ENCODE results near the gene UBE2A. TPM values are rescaled to one million over a fixed set of nuclear protein-coding genes. Genes with fewer than 3 reads are reported as not detected.
A peak's percentile ranks its signal among the peaks of the same experiment; 100 is the strongest.

The UBE2A gene
- total RNA-seq, 2 donors from 2014 or later, result 42.5 to 62.6 TPM

GRCh38 chrX:119589810-119590209 lies 15.4 kb downstream of the UBE2A start:
- Mint-ChIP-seq H3K36me3 (ENCODE audit: low read depth) (peaks cover 68% of the 10 kb centered on the region), H3K27ac (no peak overlapping the region), H3K9me3 (no peaks in the 10 kb centered on the region), H3K27me3 (no peaks in the 10 kb centered on the region), H3K4me1 (no peaks in the 10 kb centered on the region), H3K4me3 (no peak overlapping the region)
- no peak for ATAC-seq (replicated peaks)

- H3K4me3 Mint-ChIP-seq, result no peak overlapping the region
- H3K4me1 Mint-ChIP-seq, result peaks cover 17% of the 10 kb centered on the region
- no peak for ATAC-seq (replicated peaks)
- no peak overlapping the region for H3K27ac Mint-ChIP-seq
- no peaks in the 10 kb centered on the region for H3K9me3 Mint-ChIP-seq
- no peaks in the 10 kb centered on the region for H3K27me3 Mint-ChIP-seq
- H3K36me3 Mint-ChIP-seq (ENCODE audit: low read depth), result peaks cover 64% of the 10 kb centered on the region
These were observed 28.4 kb downstream of the UBE2A start for GRCh38 chrX:119602701-119603255.

GRCh38 chrX:119604766-119605463 lies 30.6 kb downstream of the UBE2A start:
- no peak for ATAC-seq (replicated peaks)
- Mint-ChIP-seq H3K9me3 (no peaks in the 10 kb centered on the region), H3K27me3 (no peaks in the 10 kb centered on the region), H3K4me3 (peak overlapping the region; percentile 95), H3K4me1 (peaks cover 13% of the 10 kb centered on the region), H3K36me3 (ENCODE audit: low read depth) (peaks cover 54% of the 10 kb centered on the region), H3K27ac (peak overlapping the region; percentile 96)

- Mint-ChIP-seq H3K36me3 (ENCODE audit: low read depth) (peaks cover 52% of the 10 kb centered on the region), H3K4me3 (peak overlapping the region; percentile 95), H3K27me3 (no peaks in the 10 kb centered on the region), H3K4me1 (peaks cover 13% of the 10 kb centered on the region), H3K9me3 (no peaks in the 10 kb centered on the region), H3K27ac (peak overlapping the region; percentile 96)
- ATAC-seq (replicated peaks), result peak; percentile 63
These were observed 31.3 kb downstream of the UBE2A start for GRCh38 chrX:119605464-119606279.

GRCh38 chrX:119606280-119607017 lies 32.1 kb downstream of the UBE2A start, which contains the start of gene NKRF:
TSS of gene NKRF (minus strand) at chrX:119606424.
- peaks cover 44% of the 10 kb centered on the region for H3K36me3 Mint-ChIP-seq (ENCODE audit: low read depth)
- H3K27ac Mint-ChIP-seq, result peak within 1 kb of the TSS; percentile 96
- no peaks in the 10 kb centered on the region for H3K9me3 Mint-ChIP-seq
- H3K27me3 Mint-ChIP-seq, result no peaks in the 10 kb centered on the region
- peak; percentile 88 for ATAC-seq (replicated peaks)
- H3K4me3 Mint-ChIP-seq, result peak within 1 kb of the TSS; percentile 95
- H3K4me1 Mint-ChIP-seq, result peaks cover 13% of the 10 kb centered on the region

GRCh38 chrX:119607018-119607389 lies 32.6 kb downstream of the UBE2A start:
- no peaks in the 10 kb centered on the region for H3K27me3 Mint-ChIP-seq
- peak overlapping the region; percentile 95 for H3K4me3 Mint-ChIP-seq
- ATAC-seq (replicated peaks), result no peak
- H3K9me3 Mint-ChIP-seq, result no peaks in the 10 kb centered on the region
- peaks cover 39% of the 10 kb centered on the region for H3K36me3 Mint-ChIP-seq (ENCODE audit: low read depth)
- H3K4me1 Mint-ChIP-seq, result peaks cover 13% of the 10 kb centered on the region
- H3K27ac Mint-ChIP-seq, result peak overlapping the region; percentile 96

- Mint-ChIP-seq H3K4me1 (no peaks in the 10 kb centered on the region), H3K9me3 (no peaks in the 10 kb centered on the region), H3K4me3 (no peak overlapping the region), H3K27ac (no peak overlapping the region), H3K27me3 (no peaks in the 10 kb centered on the region), H3K36me3 (ENCODE audit: low read depth) (peaks cover 18% of the 10 kb centered on the region)
- ATAC-seq (replicated peaks), result no peak
These were observed 40.4 kb downstream of the UBE2A start for GRCh38 chrX:119614776-119615175.

- no peak overlapping the region for H3K4me3 Mint-ChIP-seq
- H3K4me1 Mint-ChIP-seq, result no peaks in the 10 kb centered on the region
- no peaks in the 10 kb centered on the region for H3K27me3 Mint-ChIP-seq
- H3K36me3 Mint-ChIP-seq (ENCODE audit: low read depth), result peaks cover 36% of the 10 kb centered on the region
- no peaks in the 10 kb centered on the region for H3K9me3 Mint-ChIP-seq
- ATAC-seq (replicated peaks), result no peak
- no peak overlapping the region for H3K27ac Mint-ChIP-seq
These were observed 43.3 kb downstream of the UBE2A start for GRCh38 chrX:119617517-119618164.

GRCh38 chrX:119618439-119618838 lies 44.1 kb downstream of the UBE2A start:
- Mint-ChIP-seq H3K27me3 (no peaks in the 10 kb centered on the region), H3K4me1 (no peaks in the 10 kb centered on the region), H3K27ac (no peak overlapping the region), H3K4me3 (no peak overlapping the region), H3K36me3 (ENCODE audit: low read depth) (peaks cover 44% of the 10 kb centered on the region), H3K9me3 (no peaks in the 10 kb centered on the region)
- no peak for ATAC-seq (replicated peaks)

- no peak overlapping the region for H3K27ac Mint-ChIP-seq
- H3K4me3 Mint-ChIP-seq, result no peak overlapping the region
- no peaks in the 10 kb centered on the region for H3K9me3 Mint-ChIP-seq
- ATAC-seq (replicated peaks), result no peak
- H3K4me1 Mint-ChIP-seq, result no peaks in the 10 kb centered on the region
- no peaks in the 10 kb centered on the region for H3K27me3 Mint-ChIP-seq
- peaks cover 77% of the 10 kb centered on the region for H3K36me3 Mint-ChIP-seq (ENCODE audit: low read depth)
These were observed 48.2 kb downstream of the UBE2A start for GRCh38 chrX:119622356-119623232.

GRCh38 chrX:119624417-119624816 lies 50.1 kb downstream of the UBE2A start:
- ATAC-seq (replicated peaks), result no peak
- Mint-ChIP-seq H3K27ac (no peak overlapping the region), H3K4me1 (no peaks in the 10 kb centered on the region), H3K4me3 (no peak overlapping the region), H3K9me3 (no peaks in the 10 kb centered on the region), H3K36me3 (ENCODE audit: low read depth) (peaks cover 88% of the 10 kb centered on the region), H3K27me3 (no peaks in the 10 kb centered on the region)

- Mint-ChIP-seq H3K27ac (no peak overlapping the region), H3K4me3 (no peak overlapping the region), H3K36me3 (ENCODE audit: low read depth) (peaks cover 89% of the 10 kb centered on the region), H3K27me3 (no peaks in the 10 kb centered on the region), H3K9me3 (no peaks in the 10 kb centered on the region), H3K4me1 (no peaks in the 10 kb centered on the region)
- ATAC-seq (replicated peaks), result no peak
These were observed 50.7 kb downstream of the UBE2A start for GRCh38 chrX:119624951-119625668.

- H3K9me3 Mint-ChIP-seq, result no peaks in the 10 kb centered on the region
- peaks cover 96% of the 10 kb centered on the region for H3K36me3 Mint-ChIP-seq (ENCODE audit: low read depth)
- ATAC-seq (replicated peaks), result no peak
- H3K27ac Mint-ChIP-seq, result no peak overlapping the region
- H3K4me1 Mint-ChIP-seq, result no peaks in the 10 kb centered on the region
- H3K27me3 Mint-ChIP-seq, result no peaks in the 10 kb centered on the region
- no peak overlapping the region for H3K4me3 Mint-ChIP-seq
These were observed 51.5 kb downstream of the UBE2A start for GRCh38 chrX:119625843-119626242.
